Prostate gland (tissue), 2 donors: Measurements from ENCODE around the gene RARA.

ENCODE experiments used
- CTCF ChIP-seq, 4 experiments: fragments of 200-600 bp in 2 of 4; fragments of 450-650 bp in 2 of 4; sonication (generic) in 2 of 4; IDR thresholded peaks; 1 replicate in 3 of 4; 2 replicates in 1 of 4; pipeline ENCODE4 v1.5.1; 2016 to 2019; ENCODE audit warnings: antibody characterized with exemption in 4 of 4, mild to moderate bottlenecking in 2 of 4, moderate library complexity in 2 of 4
- POLR2A ChIP-seq: fragments of 450-650 bp; IDR thresholded peaks from one replicate; pipeline ENCODE4 v1.6.1; 2016; ENCODE audit warnings: antibody characterized with exemption, mild to moderate bottlenecking

GRCh38 chr17:40323391-40324381, 14.7 kb downstream of the RARA start:
- TF ChIP-seq CTCF (IDR thresholded peaks at IDR 0.05) (no peak), POLR2A (no peak)
